Measurements from ENCODE around the gene PSMC4. TPM values are rescaled to one million over a fixed set of nuclear protein-coding genes. Genes with fewer than 3 reads are reported as not detected.

Gene PSMC4
- total and polyA plus RNA-seq, 2 donors (not counting 1 experiment from before 2014, with no cell fraction given): 58.2 to 63.0 TPM

DNA sequence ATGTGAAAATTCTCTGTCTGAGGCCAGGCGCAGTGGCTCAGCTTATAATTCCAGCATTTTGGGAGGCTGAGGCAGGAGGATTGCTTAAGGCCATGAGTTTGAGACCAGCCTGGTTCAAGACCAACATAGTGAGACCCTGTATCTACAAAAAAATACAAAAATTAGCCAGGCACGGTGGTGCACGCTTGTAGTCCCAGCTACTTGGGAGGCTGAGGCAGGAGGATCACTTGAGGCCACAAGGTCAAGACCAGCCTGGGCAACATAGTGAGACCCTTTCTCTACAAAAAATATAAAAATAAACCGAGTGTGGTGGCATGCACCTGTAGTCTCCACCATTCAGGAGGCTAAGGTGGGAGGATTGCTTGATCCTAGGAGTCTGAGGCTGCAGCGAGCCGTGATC, 34.3 kb upstream of the PSMC4 start:
- no peaks in the 10 kb centered on the region for H3K27me3 ChIP-seq (replicated peaks in 1 of 4; ENCODE audit: control extremely low read depth in 1 of 4, control insufficient read depth in 3 of 4, insufficient read depth in 4 of 4, low read length in 3 of 4)
- intact Hi-C loops (cut with micrococcal nuclease): loop anchor here (2.0 kb wide), 1 partner anchor 16 kb away; no protein-coding TSS in a partner anchor
- H3K27ac ChIP-seq (ENCODE audit: low read length in 2 of 2): no peak overlapping the region

More for the DNA sequence above, 34.3 kb upstream of the PSMC4 start:
- ChIA-PET CTCF (interaction anchor here (1.2 to 3.6 kb wide), 5 partner anchors 8 to 203 kb away, joined by 3 to 23 read pairs (median 3); partner anchors contain the start of gene PSMC4), POLR2A (interaction anchor here (2.2 kb wide), 1 partner anchor 34 kb away, joined by 9 read pairs; the partner anchor contains the start of gene PSMC4)
- peaks cover 4 to 10% (median 5%) of the 10 kb centered on the region in 3 donors for H3K9me3 ChIP-seq (ENCODE audit: control extremely low read depth in 1 of 3, control insufficient read depth in 2 of 3, insufficient read depth in 1 of 3, low read length in 2 of 3)
- H3K27ac Mint-ChIP-seq: no peak overlapping the region
- peak overlapping the region; percentile 50 for H3K4me2 ChIP-seq (replicated peaks; ENCODE audit: low read depth, low read length, poor library complexity, severe bottlenecking)
- H3K4me1 ChIP-seq (ENCODE audit: control insufficient read depth in 2 of 2, insufficient read depth in 2 of 2, low read length in 2 of 2): peaks cover 48 to 52% of the 10 kb centered on the region in 2 donors
- peaks cover 63% of the 10 kb centered on the region for H3K4me1 Mint-ChIP-seq
- H3K27me3 Mint-ChIP-seq: no peaks in the 10 kb centered on the region
- DNase-seq (no peak), ATAC-seq (ENCODE audit: low read depth) (no peak)
- no peak for TF ChIP-seq EZH2 (IDR thresholded peaks at IDR 0.05; ENCODE audit: borderline replicate concordance, insufficient read depth, low read depth, low read length, poor library complexity, severe bottlenecking)
- TF ChIP-seq, protein P1, sequence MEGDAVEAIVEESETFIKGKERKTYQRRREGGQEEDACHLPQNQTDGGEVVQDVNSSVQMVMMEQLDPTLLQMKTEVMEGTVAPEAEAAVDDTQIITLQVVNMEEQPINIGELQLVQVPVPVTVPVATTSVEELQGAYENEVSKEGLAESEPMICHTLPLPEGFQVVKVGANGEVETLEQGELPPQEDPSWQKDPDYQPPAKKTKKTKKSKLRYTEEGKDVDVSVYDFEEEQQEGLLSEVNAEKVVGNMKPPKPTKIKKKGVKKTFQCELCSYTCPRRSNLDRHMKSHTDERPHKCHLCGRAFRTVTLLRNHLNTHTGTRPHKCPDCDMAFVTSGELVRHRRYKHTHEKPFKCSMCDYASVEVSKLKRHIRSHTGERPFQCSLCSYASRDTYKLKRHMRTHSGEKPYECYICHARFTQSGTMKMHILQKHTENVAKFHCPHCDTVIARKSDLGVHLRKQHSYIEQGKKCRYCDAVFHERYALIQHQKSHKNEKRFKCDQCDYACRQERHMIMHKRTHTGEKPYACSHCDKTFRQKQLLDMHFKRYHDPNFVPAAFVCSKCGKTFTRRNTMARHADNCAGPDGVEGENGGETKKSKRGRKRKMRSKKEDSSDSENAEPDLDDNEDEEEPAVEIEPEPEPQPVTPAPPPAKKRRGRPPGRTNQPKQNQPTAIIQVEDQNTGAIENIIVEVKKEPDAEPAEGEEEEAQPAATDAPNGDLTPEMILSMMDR (IDR thresholded peaks at IDR 0.05): no peak
- H4K20me1 ChIP-seq (ENCODE audit: control insufficient read depth, insufficient read depth, low read length, poor library complexity, severe bottlenecking): no peaks in the 10 kb centered on the region
- no peak overlapping the region for H3K4me3 ChIP-seq (ENCODE audit: control extremely low read depth in 1 of 5, extremely low read depth in 1 of 5, insufficient read depth in 1 of 5, low read depth in 2 of 5, low read length in 4 of 5)
- no peaks in the 10 kb centered on the region for H3K79me2 ChIP-seq (ENCODE audit: control insufficient read depth, insufficient read depth, low read length)
- no peaks in the 10 kb centered on the region for H3K9me3 Mint-ChIP-seq (ENCODE audit: insufficient read depth)
- H3K36me3 ChIP-seq (replicated peaks in 1 of 2; ENCODE audit: control extremely low read depth in 1 of 2, control insufficient read depth in 1 of 2, extremely low read depth in 1 of 2, insufficient read depth in 2 of 2, low read length in 1 of 2): no peaks in the 10 kb centered on the region
- peak overlapping the region; percentile 33 for H3K4me3 Mint-ChIP-seq
- WGBS (ENCODE audit: insufficient coverage): no CpG with 5 or more reads among the region's 6 CpGs
- no peak overlapping the region for H2AFZ ChIP-seq (ENCODE audit: insufficient read depth, low read depth, low read length, poor library complexity, severe bottlenecking)
- no peak overlapping the region for H3K9ac ChIP-seq (ENCODE audit: low read length)
